Measurements from ENCODE around the gene PRTFDC1. TPM values are rescaled to one million over a fixed set of nuclear protein-coding genes. Genes with fewer than 3 reads are reported as not detected.

Gene PRTFDC1
- total RNA-seq, 2 donors from 2014 or later = 14.5 to 18.3 TPM

DNA sequence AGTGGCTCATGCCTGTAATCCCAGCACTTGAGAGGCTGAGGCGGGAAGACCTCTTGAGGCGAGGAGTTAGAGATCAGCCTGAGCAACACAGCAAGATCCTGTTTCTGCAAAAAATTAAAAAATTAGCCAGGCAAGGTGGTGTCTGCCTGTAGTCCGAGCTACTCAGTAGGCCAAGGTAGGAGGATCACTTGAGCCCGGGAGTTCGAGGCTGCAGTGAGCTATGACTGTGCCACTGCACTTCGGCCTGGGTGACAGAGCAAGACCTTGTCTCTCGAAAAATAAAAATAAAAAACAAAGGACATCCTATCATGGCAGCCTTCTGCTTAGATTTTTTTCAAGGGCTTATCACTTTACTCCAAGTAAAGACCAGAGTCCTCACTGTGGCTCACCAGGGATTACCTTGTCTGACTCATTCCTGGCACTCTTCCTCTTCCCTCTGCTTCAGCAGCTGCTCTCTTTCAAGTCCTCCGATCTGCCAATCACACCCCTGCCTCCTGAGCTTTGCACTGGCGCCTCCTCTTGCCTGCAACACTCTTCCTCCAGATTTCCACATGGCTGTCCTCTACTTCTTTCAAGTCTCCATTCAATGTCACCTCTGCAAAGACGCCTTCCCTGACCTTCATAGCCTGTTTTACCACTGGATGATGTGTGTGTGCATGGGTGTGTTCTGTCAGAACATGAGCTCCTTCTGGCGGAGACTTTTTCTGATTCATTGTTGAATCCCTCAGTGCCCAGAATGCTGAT is 7.7 kb downstream of the PRTFDC1 start:
- Histone ChIP-seq H3K27me3 (ENCODE audit: control insufficient read depth, insufficient read depth, low read length, poor library complexity, severe bottlenecking) (no peaks in the 10 kb centered on the region), H3K9ac (ENCODE audit: extremely low read depth, low read length, poor library complexity, severe bottlenecking) (no peak overlapping the region), H3K36me3 (ENCODE audit: control insufficient read depth, insufficient read depth, low read length) (no peaks in the 10 kb centered on the region), H3K27ac (ENCODE audit: low read depth, low read length) (no peak overlapping the region), H3K9me3 (ENCODE audit: control insufficient read depth, low read length) (no peaks in the 10 kb centered on the region), H3K4me3 (ENCODE audit: low read length) (no peak overlapping the region), H3K4me1 (ENCODE audit: control insufficient read depth, insufficient read depth, low read length) (peaks cover 7% of the 10 kb centered on the region)
- 87 to 88% methylated on average over 8 to 11 of the region's 11 CpGs for WGBS, 2 experiments (ENCODE audit: insufficient coverage in 1 of 2, insufficient read length in 1 of 2)
- Mint-ChIP-seq H3K4me1 (peaks cover 22% of the 10 kb centered on the region), H3K27me3 (ENCODE audit: insufficient read depth) (no peaks in the 10 kb centered on the region), H3K4me3 (no peak overlapping the region), H3K27ac (no peak overlapping the region), H3K36me3 (ENCODE audit: low read depth) (peaks cover 9% of the 10 kb centered on the region), H3K9me3 (no peaks in the 10 kb centered on the region)
- DNase-seq = peak; percentile 62
- TF ChIP-seq, protein P1, sequence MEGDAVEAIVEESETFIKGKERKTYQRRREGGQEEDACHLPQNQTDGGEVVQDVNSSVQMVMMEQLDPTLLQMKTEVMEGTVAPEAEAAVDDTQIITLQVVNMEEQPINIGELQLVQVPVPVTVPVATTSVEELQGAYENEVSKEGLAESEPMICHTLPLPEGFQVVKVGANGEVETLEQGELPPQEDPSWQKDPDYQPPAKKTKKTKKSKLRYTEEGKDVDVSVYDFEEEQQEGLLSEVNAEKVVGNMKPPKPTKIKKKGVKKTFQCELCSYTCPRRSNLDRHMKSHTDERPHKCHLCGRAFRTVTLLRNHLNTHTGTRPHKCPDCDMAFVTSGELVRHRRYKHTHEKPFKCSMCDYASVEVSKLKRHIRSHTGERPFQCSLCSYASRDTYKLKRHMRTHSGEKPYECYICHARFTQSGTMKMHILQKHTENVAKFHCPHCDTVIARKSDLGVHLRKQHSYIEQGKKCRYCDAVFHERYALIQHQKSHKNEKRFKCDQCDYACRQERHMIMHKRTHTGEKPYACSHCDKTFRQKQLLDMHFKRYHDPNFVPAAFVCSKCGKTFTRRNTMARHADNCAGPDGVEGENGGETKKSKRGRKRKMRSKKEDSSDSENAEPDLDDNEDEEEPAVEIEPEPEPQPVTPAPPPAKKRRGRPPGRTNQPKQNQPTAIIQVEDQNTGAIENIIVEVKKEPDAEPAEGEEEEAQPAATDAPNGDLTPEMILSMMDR (conservative IDR thresholded peaks at IDR 0.05) = no peak

DNA sequence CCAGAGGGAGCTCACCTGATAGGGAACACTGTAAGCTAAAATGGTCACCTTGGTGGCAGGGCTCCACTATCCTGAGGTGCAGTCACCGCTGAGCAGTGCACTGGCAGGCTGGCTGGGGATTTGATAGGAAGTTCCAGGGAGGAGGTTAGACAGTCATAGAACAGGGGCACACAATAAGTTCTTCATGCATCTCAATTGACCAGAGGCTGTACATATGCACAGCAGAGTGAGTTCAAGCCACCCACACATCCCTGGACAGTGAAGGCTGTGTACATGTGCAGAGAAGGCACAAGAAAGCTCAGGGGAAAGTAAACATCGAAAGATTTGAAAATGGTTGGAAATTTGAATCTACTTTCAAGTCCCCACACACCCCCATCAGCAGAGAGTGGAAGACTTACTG is 13.9 kb downstream of the PRTFDC1 start:
- H3K27me3 Mint-ChIP-seq (ENCODE audit: insufficient read depth) = no peaks in the 10 kb centered on the region
- Histone ChIP-seq H3K36me3 (ENCODE audit: control insufficient read depth, insufficient read depth, low read length) (no peaks in the 10 kb centered on the region), H3K9ac (ENCODE audit: extremely low read depth, low read length, poor library complexity, severe bottlenecking) (no peak overlapping the region), H3K4me1 (ENCODE audit: control insufficient read depth, insufficient read depth, low read length) (peaks cover 3% of the 10 kb centered on the region), H3K9me3 (ENCODE audit: control insufficient read depth, low read length) (peaks cover 9% of the 10 kb centered on the region), H3K27me3 (ENCODE audit: control insufficient read depth, insufficient read depth, low read length, poor library complexity, severe bottlenecking) (no peaks in the 10 kb centered on the region), H3K4me3 (ENCODE audit: low read length) (no peak overlapping the region), H3K27ac (ENCODE audit: low read depth, low read length) (no peak overlapping the region)
- TF ChIP-seq, protein P1 (conservative IDR thresholded peaks at IDR 0.05) = no peak
- WGBS, 2 experiments (ENCODE audit: insufficient coverage in 1 of 2, insufficient read length in 1 of 2) = 92 to 100% methylated on average over 2 of the region's 2 CpGs
- DNase-seq = no peak
- no peak overlapping the region for H3K4me3 Mint-ChIP-seq
- H3K4me1 Mint-ChIP-seq = peaks cover 30% of the 10 kb centered on the region
- H3K36me3 Mint-ChIP-seq (ENCODE audit: low read depth) = peaks cover 28% of the 10 kb centered on the region
- peaks cover 11% of the 10 kb centered on the region for H3K9me3 Mint-ChIP-seq
- H3K27ac Mint-ChIP-seq = no peak overlapping the region

DNA sequence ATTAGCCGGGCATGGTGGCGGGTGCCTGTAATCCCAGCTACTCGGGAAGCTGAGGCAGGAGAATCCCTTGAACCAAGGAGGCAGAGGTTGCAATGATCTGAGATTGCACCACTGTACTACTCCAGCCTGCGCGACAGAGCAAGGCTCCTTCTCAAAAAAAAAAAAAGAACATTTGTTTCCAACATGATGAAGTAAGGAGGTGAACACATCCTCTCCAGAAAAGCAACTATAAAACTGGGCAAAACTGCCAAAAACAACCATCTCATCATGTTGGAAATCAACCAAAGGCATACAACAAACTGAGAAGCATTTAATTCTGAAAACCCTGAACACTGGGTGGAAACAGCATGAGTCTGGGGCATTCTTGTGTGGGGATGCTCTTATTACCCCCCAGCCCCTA is 14.3 kb downstream of the PRTFDC1 start:
- peaks cover 30% of the 10 kb centered on the region for H3K4me1 Mint-ChIP-seq
- H3K4me3 ChIP-seq (ENCODE audit: low read length) = no peak overlapping the region
- H3K27ac Mint-ChIP-seq = no peak overlapping the region
- peaks cover 13% of the 10 kb centered on the region for H3K9me3 ChIP-seq (ENCODE audit: control insufficient read depth, low read length)
- H3K36me3 Mint-ChIP-seq (ENCODE audit: low read depth) = peaks cover 30% of the 10 kb centered on the region
- peaks cover 11% of the 10 kb centered on the region for H3K9me3 Mint-ChIP-seq
- H3K4me3 Mint-ChIP-seq = no peak overlapping the region
- H3K27me3 ChIP-seq (ENCODE audit: control insufficient read depth, insufficient read depth, low read length, poor library complexity, severe bottlenecking) = no peaks in the 10 kb centered on the region
- TF ChIP-seq, protein P1 (conservative IDR thresholded peaks at IDR 0.05) = no peak
- H3K27me3 Mint-ChIP-seq (ENCODE audit: insufficient read depth) = no peaks in the 10 kb centered on the region
- 69 to 91% methylated on average over 3 to 5 of the region's 5 CpGs for WGBS, 2 experiments (ENCODE audit: insufficient coverage in 1 of 2, insufficient read length in 1 of 2)
- no peaks in the 10 kb centered on the region for H3K36me3 ChIP-seq (ENCODE audit: control insufficient read depth, insufficient read depth, low read length)
- no peak overlapping the region for H3K9ac ChIP-seq (ENCODE audit: extremely low read depth, low read length, poor library complexity, severe bottlenecking)
- H3K4me1 ChIP-seq (ENCODE audit: control insufficient read depth, insufficient read depth, low read length) = peaks cover 3% of the 10 kb centered on the region
- no peak for DNase-seq
- H3K27ac ChIP-seq (ENCODE audit: low read depth, low read length) = no peak overlapping the region

All from endodermal cell (in vitro differentiated cells).